Measurements from ENCODE around the gene RAB3GAP2.
"Not testable (repeated sequence)": the region's sequence is repeated elsewhere in the genome, so short reads cannot be mapped to it uniquely, and the experiment has no call there.

Gene RAB3GAP2

DNA sequence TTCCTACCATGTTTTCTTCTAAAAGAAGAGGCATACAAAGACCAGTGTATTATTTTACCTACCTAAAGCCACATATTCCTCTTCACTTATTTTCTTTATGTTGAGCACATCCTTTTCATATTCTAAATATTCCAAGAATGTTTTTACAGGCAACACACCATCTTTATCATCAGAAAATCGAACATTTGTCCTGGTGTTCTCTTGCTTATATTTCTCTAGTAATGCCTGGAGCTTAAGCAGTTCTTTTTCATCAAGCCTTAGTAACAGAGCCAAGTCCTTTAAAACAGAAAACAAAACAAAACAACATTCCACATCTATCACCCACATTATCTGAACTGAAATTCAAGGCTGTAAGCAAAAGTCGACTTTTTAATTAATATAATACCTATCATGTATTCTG is 89.6 kb downstream of the RAB3GAP2 start:
- Histone ChIP-seq H3K27ac (ENCODE audit: poor library complexity, severe bottlenecking) (no peak overlapping the region), H3K27me3 (ENCODE audit: insufficient read depth, poor library complexity, severe bottlenecking) (no peaks in the 10 kb centered on the region), H3K36me3 (ENCODE audit: low read depth) (no peaks in the 10 kb centered on the region), H3K9me3 (ENCODE audit: severe bottlenecking) (no peaks in the 10 kb centered on the region), H3K4me1 (ENCODE audit: insufficient read depth, poor library complexity, severe bottlenecking) (no peaks in the 10 kb centered on the region), H3K4me3 (ENCODE audit: severe bottlenecking) (no peak overlapping the region)
- no peak for ATAC-seq (ENCODE audit: low read depth)
- DNase-seq (ENCODE audit: low spot score), result no peak
- TF ChIP-seq, protein P1, sequence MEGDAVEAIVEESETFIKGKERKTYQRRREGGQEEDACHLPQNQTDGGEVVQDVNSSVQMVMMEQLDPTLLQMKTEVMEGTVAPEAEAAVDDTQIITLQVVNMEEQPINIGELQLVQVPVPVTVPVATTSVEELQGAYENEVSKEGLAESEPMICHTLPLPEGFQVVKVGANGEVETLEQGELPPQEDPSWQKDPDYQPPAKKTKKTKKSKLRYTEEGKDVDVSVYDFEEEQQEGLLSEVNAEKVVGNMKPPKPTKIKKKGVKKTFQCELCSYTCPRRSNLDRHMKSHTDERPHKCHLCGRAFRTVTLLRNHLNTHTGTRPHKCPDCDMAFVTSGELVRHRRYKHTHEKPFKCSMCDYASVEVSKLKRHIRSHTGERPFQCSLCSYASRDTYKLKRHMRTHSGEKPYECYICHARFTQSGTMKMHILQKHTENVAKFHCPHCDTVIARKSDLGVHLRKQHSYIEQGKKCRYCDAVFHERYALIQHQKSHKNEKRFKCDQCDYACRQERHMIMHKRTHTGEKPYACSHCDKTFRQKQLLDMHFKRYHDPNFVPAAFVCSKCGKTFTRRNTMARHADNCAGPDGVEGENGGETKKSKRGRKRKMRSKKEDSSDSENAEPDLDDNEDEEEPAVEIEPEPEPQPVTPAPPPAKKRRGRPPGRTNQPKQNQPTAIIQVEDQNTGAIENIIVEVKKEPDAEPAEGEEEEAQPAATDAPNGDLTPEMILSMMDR (IDR thresholded peaks at IDR 0.05; ENCODE audit: poor library complexity, severe bottlenecking), result no peak

DNA sequence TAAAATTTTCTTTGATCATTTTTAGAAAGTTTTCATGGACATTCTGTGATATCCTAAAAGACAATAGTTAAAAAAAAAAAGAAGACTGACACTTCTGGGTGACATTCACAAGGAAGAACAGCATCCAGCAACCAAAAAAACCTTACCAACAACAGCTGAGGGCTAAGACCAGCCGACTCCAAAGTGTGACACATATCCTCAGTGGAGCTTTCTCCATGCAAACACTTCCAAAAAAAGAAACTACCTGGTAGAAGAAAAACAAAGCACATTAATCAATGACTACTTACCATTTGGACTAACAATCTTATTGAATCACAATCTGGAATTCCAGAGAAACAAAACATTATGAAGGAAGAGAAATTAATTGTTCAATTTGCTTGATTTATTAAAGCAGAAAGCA is 90.1 kb downstream of the RAB3GAP2 start:
- Histone ChIP-seq H3K9me3 (ENCODE audit: severe bottlenecking) (no peaks in the 10 kb centered on the region), H3K27ac (ENCODE audit: poor library complexity, severe bottlenecking) (no peak overlapping the region), H3K27me3 (ENCODE audit: insufficient read depth, poor library complexity, severe bottlenecking) (no peaks in the 10 kb centered on the region), H3K4me1 (ENCODE audit: insufficient read depth, poor library complexity, severe bottlenecking) (no peaks in the 10 kb centered on the region), H3K4me3 (ENCODE audit: severe bottlenecking) (no peak overlapping the region), H3K36me3 (ENCODE audit: low read depth) (no peaks in the 10 kb centered on the region)
- TF ChIP-seq, protein P1 (IDR thresholded peaks at IDR 0.05; ENCODE audit: poor library complexity, severe bottlenecking), result no peak
- DNase-seq (ENCODE audit: low spot score) (no peak), ATAC-seq (ENCODE audit: low read depth) (no peak)

DNA sequence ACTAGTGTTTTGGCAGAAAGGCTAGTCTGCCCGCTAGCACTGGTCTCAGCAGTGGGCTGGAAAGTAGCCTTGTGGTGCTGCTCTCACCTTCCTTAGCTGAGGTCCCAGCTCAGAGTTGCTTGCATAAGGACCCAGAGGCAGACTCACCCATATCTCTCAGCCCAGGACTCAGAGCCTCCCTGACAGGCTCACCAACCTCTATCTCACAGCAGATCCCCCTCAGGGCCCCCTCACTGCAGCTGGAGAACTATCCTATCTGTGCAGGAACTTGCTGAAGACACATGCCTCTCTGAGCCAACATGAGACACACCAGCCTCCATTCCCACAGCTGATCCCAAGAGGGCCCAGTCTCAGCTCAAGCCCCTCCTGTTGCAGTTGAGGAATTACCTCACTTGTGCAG is 95.7 kb downstream of the RAB3GAP2 start:
- Histone ChIP-seq H3K36me3 (ENCODE audit: low read depth) (no peaks in the 10 kb centered on the region), H3K27me3 (ENCODE audit: insufficient read depth, poor library complexity, severe bottlenecking) (no peaks in the 10 kb centered on the region), H3K9me3 (ENCODE audit: severe bottlenecking) (no peaks in the 10 kb centered on the region), H3K4me3 (ENCODE audit: severe bottlenecking) (no peak overlapping the region), H3K27ac (ENCODE audit: poor library complexity, severe bottlenecking) (no peak overlapping the region), H3K4me1 (ENCODE audit: insufficient read depth, poor library complexity, severe bottlenecking) (no peaks in the 10 kb centered on the region)
- ATAC-seq (ENCODE audit: low read depth) (no peak), DNase-seq (ENCODE audit: low spot score) (no peak)
- TF ChIP-seq, protein P1 (IDR thresholded peaks at IDR 0.05; ENCODE audit: poor library complexity, severe bottlenecking), result no peak

GRCh38 chr1:220170836-220171526 is 101.3 kb downstream of the RAB3GAP2 start:
- H3K27ac ChIP-seq (ENCODE audit: poor library complexity, severe bottlenecking), result no peak overlapping the region
- H3K36me3 ChIP-seq (ENCODE audit: low read depth), result no peaks in the 10 kb centered on the region; the same call in 1 of the 2 replicates
- H3K27me3 ChIP-seq (ENCODE audit: insufficient read depth, poor library complexity, severe bottlenecking), result no peaks in the 10 kb centered on the region
- TF ChIP-seq, protein P1 (IDR thresholded peaks at IDR 0.05; ENCODE audit: poor library complexity, severe bottlenecking), result no peak
- H3K4me3 ChIP-seq (ENCODE audit: severe bottlenecking), result no peak overlapping the region
- DNase-seq (ENCODE audit: low spot score) (no peak), ATAC-seq (ENCODE audit: low read depth) (no peak)
- no peaks in the 10 kb centered on the region for H3K4me1 ChIP-seq (ENCODE audit: insufficient read depth, poor library complexity, severe bottlenecking)
- H3K9me3 ChIP-seq (ENCODE audit: severe bottlenecking), result no peaks in the 10 kb centered on the region

GRCh38 chr1:220169887-220170286 is 102.4 kb downstream of the RAB3GAP2 start:
- not testable (repeated sequence) for DNase-seq (ENCODE audit: low spot score); H3K27me3 ChIP-seq (ENCODE audit: insufficient read depth, poor library complexity, severe bottlenecking); ATAC-seq (ENCODE audit: low read depth); H3K9me3 ChIP-seq (ENCODE audit: severe bottlenecking); H3K4me3 ChIP-seq (ENCODE audit: severe bottlenecking); H3K4me1 ChIP-seq (ENCODE audit: insufficient read depth, poor library complexity, severe bottlenecking); H3K36me3 ChIP-seq (ENCODE audit: low read depth); H3K27ac ChIP-seq (ENCODE audit: poor library complexity, severe bottlenecking)

All from RWPE2 (cell line).